HG03135 (cell line): ENCODE measurements around the gene CEACAM18.

ENCODE experiments used
- ATAC-seq: cut with Tn5 transposase; IDR thresholded peaks from one replicate; pipeline ENCODE4 v1.9.1; 2021; ENCODE audit warnings: mild to moderate bottlenecking, moderate library complexity; ENCODE audit not compliant: unreplicated experiment

Gene CEACAM18

GRCh38 chr19:51525651-51526050 lies 47.3 kb downstream of the CEACAM18 start:
- ATAC-seq: no peak

- ATAC-seq: no peak
Observed at GRCh38 chr19:51529301-51529700, 51.0 kb downstream of the CEACAM18 start.

- no peak for ATAC-seq
Observed at GRCh38 chr19:51530616-51531015, 52.3 kb downstream of the CEACAM18 start.

GRCh38 chr19:51531349-51532315 lies 53.3 kb downstream of the CEACAM18 start, which contains the start of gene SIGLEC6:
SIGLEC6 (minus strand) TSS chr19:51531670; CDS start chr19:51531648, 22 bp downstream.
- peak; percentile 62 for ATAC-seq

- no peak for ATAC-seq
Observed at GRCh38 chr19:51535535-51535934, 57.2 kb downstream of the CEACAM18 start.

GRCh38 chr19:51539821-51540366 lies 61.6 kb downstream of the CEACAM18 start:
- no peak for ATAC-seq
